Activated T-cell treated with anti-CD3 and anti-CD28 coated beads, Interleukin-2, amount 50 U/mL, for 72 hours (primary cell): ENCODE data around the gene RPS10. TPM values are rescaled to one million over a fixed set of nuclear protein-coding genes. Genes with fewer than 3 reads are reported as not detected.

Experiments used
- ATAC-seq, 2 donors: fragments of 150-1000 bp; cut with Tn5 transposase; replicated peaks in 1 of 2; 2 replicates each; pipeline ENCODE4 v1.10.0; 2021; ENCODE audit warnings: moderate library complexity in 2 of 2, mild to moderate bottlenecking in 1 of 2
- DNase-seq, 2 donors: peaks; one replicate each; pipeline ENCODE4 v3.0.0; 2021 to 2022; ENCODE audit warnings: mixed read lengths in 1 of 2
- H3K27ac Mint-ChIP-seq: one replicate; pipeline ENCODE4 v1.8.0; 2022; ENCODE audit warnings: mild to moderate bottlenecking, moderate library complexity, mixed read lengths
- H3K27me3 Mint-ChIP-seq: one replicate; pipeline ENCODE4 v1.8.0; 2022; ENCODE audit warnings: low read depth, mixed read lengths
- H3K36me3 Mint-ChIP-seq, 2 donors: one replicate each; pipeline ENCODE4 v1.8.0; 2022; ENCODE audit warnings: mixed read lengths in 2 of 2, mild to moderate bottlenecking in 1 of 2; ENCODE audit not compliant: insufficient read depth in 2 of 2
- H3K4me1 Mint-ChIP-seq: one replicate; pipeline ENCODE4 v1.8.0; 2022; ENCODE audit warnings: low read depth, mixed read lengths
- H3K4me3 Mint-ChIP-seq, 2 donors: one replicate each; pipeline ENCODE4 v1.8.0; 2022; ENCODE audit warnings: mild to moderate bottlenecking in 2 of 2, mixed read lengths in 2 of 2, moderate library complexity in 2 of 2
- H3K9me3 Mint-ChIP-seq, 2 donors: one replicate each; pipeline ENCODE4 v1.8.0; 2022; ENCODE audit warnings: mixed read lengths in 2 of 2
- total RNA-seq, 2 donors: library from RNA; stranded (reverse); gene quantifications; one replicate each; pipeline ENCODE4 v1.2.3, GENCODE V29; 2022

Gene RPS10
- total RNA-seq, 2 donors from 2014 or later = 2,209 to 2,226 TPM

GRCh38 chr6:34369385-34369784, 56.5 kb downstream of the RPS10 start:
- no peak overlapping the region for H3K4me3 Mint-ChIP-seq
- H3K27ac Mint-ChIP-seq = no peak overlapping the region

More at GRCh38 chr6:34369385-34369784, 56.5 kb downstream of the RPS10 start:
- Mint-ChIP-seq H3K27me3 (no peaks in the 10 kb centered on the region), H3K9me3 (no peaks in the 10 kb centered on the region), H3K4me1 (peaks cover 8% of the 10 kb centered on the region), H3K36me3 (no peaks in the 10 kb centered on the region)
- DNase-seq (no peak), ATAC-seq (no peak)

Other genes with a start within 250 kb of the RPS10 start
- gene HMGA1, start 189.2 kb downstream of the RPS10 start, total RNA-seq = 100 to 1,000 TPM; 454 to 573 TPM
- 10 to 100 TPM; 22.8 to 26.7 TPM for gene SMIM29, start 177.1 kb downstream of the RPS10 start, total RNA-seq
- gene NUDT3, start 33.4 kb downstream of the RPS10 start, total RNA-seq = 10 to 100 TPM; 11.1 to 13.7 TPM
- under 1 TPM in 1 of 2 donors, not detected in 1; 0.29 TPM for gene PACSIN1, start 40.0 kb upstream of the RPS10 start, total RNA-seq
- under 1 TPM; 0.16 to 0.34 TPM for gene SPDEF, start 130.3 kb upstream of the RPS10 start, total RNA-seq